HEK293 (cell line): ENCODE results near the gene MAP4K4.

Experiments used
- CTCF ChIP-seq: fragments of 450-650 bp; formaldehyde crosslinking; IDR thresholded peaks from 2 replicates; pipeline ENCODE4 v1.5.1; 2016; ENCODE audit warnings: missing biosample characterization, missing genetic modification characterization
- HOXA7 ChIP-seq: sonication (generic); formaldehyde crosslinking; IDR thresholded peaks from 2 replicates; pipeline ENCODE4 v1.8.1; 2022; ENCODE audit warnings: missing genetic modification reagents, borderline replicate concordance
- ZBTB49 ChIP-seq: fragments of 450-650 bp; formaldehyde crosslinking; IDR thresholded peaks from 2 replicates; pipeline ENCODE4 v1.5.1; 2016; ENCODE audit warnings: missing biosample characterization, missing genetic modification characterization, low read depth
- ZNF24 ChIP-seq: fragments of 450-650 bp; formaldehyde crosslinking; IDR thresholded peaks from 2 replicates; pipeline ENCODE4 v1.5.1; 2016; ENCODE audit warnings: missing biosample characterization, missing genetic modification characterization

GRCh38 chr2:101750688-101751087 lies 53.2 kb downstream of the MAP4K4 start:
- TF ChIP-seq ZBTB49 (tag by site-specific recombination) (no peak), HOXA7 (CRISPR knock-in tag) (no peak), ZNF24 (tag by site-specific recombination) (no peak), CTCF (tag by site-specific recombination) (no peak)
